HG02571 (cell line): ENCODE data around the gene NEMP1.

ENCODE experiments used
- ATAC-seq: cut with Tn5 transposase; IDR thresholded peaks from one replicate; pipeline ENCODE4 v1.9.1; 2021; ENCODE audit warnings: mild to moderate bottlenecking, moderate library complexity; ENCODE audit not compliant: unreplicated experiment

The NEMP1 gene

DNA sequence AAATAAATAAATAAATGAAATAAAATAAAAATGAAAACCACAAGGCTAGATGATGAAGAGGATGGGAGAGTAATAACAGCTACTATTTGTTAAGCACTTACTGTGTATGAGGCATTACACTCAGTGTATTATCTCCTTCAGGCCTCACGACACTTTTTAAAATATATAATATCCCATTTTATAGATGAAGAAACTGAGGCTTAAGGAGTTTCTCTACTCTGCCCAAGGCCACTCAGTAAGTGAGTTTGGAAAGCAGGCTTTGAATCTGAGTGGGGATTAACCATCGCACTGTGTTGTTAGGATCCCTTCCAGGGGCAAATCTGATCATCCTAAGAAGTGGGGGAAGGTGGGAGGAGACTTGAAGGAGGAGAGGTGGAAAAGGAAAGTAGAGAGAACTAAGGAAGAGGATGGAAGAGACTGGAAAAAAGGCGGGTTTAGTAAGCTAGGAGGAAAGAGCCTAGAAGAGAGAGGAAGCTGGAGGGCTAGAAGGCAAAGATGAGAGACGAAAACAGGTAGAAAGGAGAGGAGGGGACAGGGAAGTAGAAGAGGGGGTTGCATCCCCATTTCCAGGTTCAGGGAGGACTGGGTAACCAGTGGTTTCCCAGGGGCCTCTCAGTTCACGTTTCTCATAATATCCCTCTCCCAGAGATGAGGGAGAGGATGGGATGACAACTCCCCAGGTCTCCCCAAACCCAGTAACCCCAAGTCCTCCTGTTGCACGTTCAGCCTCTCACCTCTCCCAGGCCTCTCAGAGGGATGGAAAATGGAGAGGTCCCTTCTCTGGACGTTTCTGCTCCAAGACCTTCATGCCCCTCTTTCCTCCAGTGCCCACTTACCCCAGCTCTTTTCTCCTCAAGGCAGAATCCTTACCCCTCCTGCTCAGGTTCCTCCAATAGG lies 30.9 kb upstream of the NEMP1 start:
- ATAC-seq = no peak

DNA sequence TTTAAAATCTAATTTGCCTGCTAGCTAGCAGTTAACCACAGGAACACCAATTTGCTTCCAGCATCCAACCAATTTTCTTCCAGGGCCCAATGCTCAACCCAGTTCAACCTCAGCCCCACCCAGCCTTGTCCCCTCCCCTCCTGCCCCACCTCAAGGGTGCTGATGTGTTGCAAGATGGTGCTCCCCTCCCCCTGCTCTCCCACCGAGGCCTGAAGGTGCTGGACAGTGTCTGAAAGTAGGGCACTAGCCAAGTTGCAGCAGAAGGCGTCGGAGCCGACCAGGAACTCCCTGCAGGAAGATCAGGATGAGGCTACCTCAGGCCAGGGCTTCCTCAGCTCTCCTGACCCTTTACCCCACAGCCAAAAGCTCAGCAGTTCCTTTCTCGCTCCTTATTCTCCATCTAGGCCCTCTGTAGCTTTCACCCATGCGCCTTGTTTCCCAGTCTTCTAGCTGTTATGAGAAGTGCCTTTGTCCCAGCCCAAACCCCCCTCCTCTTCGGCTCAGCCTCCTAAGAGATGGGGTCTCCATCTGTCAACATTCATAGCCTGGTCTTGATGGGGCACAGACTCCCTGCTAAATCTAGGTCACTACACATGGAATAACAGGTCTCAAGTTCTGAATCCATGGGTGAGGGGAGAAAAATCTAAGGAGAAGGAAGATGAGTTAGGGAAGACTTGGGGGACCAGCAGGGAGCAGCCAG lies 29.0 kb upstream of the NEMP1 start:
- no peak for ATAC-seq

GRCh38 chr12:57106021-57106708 lies 27.6 kb upstream of the NEMP1 start:
- ATAC-seq = no peak

DNA sequence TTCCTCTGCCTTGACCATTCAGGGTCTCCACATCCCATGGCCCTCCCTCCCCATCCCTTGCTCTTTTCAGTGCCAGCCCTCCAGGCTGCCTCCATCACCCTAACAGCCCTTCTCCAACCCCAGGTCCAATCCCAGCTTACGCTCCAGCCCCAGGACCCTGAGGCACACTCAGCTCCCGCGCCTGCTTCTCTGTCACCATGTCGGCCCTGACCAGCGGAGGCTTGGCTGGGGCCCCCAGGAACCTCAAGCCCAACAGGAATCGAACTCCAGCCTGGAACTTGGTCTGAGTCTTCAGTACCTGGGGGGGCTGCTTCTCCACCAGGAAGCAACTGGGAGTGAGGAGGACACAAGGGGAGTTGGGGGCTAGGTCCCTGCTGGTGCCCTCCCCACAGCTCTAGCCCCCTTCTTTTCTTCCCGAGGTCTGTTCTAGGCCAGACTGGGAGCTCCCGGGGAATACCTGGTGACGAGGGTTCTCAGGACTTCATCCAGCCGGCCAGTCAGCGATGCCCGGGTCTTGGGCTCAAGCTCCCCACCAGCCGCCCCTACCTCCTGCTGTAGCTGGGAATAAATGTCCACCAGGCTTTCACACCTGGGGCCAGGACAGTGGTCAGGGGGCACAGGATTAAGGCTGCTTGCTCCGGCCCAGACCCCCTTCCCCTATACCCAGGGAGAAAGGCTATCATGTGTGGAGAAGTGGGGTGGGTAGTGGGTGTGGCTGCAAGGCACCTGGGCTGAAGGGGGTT lies 26.6 kb upstream of the NEMP1 start:
- ATAC-seq = no peak

GRCh38 chr12:57104292-57104910 lies 25.8 kb upstream of the NEMP1 start:
- no peak for ATAC-seq

DNA sequence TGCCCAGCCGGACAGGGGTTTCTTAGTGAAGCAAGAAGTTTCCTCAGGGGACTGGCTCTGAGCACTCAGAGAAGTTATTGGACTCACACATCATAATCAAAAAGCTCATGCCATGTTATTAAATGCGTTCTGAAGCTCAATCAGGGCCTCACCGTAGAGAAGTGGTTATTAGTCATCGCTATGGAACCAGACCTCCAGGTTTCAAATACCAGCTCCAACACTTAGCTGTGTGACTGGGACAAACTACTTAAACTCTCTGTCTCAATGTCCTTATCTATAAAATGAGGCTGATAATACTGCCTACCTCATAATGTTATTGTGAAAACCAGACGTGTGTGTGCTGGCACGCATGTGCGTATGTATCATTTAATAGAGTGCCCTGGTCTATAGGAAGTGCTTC lies 25.3 kb upstream of the NEMP1 start:
- no peak for ATAC-seq

GRCh38 chr12:57101892-57102695 lies 23.5 kb upstream of the NEMP1 start:
- ATAC-seq = no peak

DNA sequence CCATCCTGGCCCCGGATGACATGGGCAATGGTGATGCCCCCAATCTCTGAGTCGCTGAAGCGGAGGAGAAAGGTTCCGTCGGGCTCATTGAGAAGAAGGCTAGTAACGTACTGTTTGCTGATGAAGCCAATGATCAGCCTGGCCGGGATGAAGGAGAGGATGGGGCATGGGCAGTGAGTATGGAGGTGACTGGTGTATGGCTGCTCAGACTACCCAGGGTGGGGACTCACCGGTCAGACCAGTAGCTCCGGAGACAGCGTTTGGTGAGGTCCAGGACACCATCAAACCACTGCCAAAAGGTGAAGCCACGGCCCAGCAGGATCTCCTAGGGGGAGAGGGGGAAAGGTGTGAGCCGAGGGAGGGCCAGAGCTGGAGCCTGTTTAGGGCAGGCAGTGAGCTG lies 21.2 kb upstream of the NEMP1 start:
- ATAC-seq = no peak

DNA sequence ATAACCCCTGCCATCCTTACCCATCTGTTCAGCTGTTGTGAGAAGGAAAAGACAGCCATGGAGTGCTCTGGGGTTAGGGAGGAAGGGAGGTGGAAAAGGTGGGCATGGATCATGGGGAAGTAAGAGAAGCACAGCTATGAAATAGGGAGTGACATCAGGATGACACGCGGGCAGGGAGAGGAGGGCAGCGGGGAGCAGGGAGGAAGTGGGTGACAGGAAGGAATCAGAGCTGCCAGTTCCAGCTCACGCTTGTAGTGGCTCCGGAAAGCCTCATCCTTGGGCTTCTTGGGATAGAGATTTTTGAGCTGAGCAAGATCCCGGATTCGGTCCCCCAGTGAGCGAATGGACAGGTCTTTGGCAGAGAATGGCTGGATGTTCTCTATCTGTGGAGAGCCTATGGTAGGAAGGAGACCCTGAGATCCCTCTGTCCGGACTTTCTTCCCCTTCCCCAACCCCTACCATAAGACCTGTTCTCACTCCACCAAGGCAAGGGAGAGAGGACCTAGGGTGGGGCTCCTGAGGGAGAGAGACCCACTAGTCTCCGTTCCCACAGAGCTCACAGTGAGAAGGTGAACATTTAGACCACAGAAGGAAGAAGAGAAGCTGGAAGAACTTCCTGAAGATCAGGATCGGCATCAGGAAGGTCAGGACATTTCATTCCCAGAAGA lies 20.6 kb upstream of the NEMP1 start:
- ATAC-seq = no peak

GRCh38 chr12:57098546-57098945 lies 20.0 kb upstream of the NEMP1 start:
- ATAC-seq = no peak

DNA sequence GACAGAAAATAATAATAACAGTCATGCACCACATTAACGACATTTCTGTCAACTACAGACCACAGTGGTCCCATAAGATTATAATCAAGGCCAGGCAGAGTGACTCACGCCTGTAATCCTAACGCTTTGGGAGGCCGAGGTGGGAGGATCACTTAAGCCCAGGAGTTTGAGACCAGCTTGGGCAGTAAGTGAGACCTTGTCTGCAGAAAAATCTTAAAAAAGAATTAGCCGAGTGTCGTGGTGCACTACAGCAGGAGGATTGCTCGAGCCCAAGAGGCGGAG lies 18.9 kb upstream of the NEMP1 start:
- no peak for ATAC-seq

GRCh38 chr12:57096748-57097553 lies 18.4 kb upstream of the NEMP1 start:
- no peak for ATAC-seq

DNA sequence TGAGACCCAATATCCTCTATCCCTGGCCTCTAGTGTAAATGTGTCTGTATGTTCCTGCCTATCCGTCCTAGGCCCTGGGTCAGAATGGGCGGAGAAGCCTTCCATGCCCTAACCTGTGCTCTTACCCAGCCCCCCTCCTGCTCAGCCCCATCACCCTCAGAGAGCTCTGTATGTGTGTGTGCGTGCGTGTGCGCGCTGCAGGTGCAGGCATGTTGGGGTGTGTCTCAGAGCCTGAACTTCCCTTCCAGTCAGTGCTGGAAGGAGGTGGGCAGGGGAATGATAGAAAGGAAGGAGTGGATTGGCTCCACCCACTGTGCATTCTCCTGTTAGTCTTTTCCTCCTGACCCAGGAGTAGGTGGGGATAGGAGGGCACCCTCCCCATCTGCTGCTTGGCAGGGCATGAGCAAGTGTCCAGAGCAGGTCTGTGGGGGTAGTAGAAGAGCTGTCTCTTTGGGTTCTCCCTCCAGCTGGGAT lies 17.5 kb upstream of the NEMP1 start:
- no peak for ATAC-seq

DNA sequence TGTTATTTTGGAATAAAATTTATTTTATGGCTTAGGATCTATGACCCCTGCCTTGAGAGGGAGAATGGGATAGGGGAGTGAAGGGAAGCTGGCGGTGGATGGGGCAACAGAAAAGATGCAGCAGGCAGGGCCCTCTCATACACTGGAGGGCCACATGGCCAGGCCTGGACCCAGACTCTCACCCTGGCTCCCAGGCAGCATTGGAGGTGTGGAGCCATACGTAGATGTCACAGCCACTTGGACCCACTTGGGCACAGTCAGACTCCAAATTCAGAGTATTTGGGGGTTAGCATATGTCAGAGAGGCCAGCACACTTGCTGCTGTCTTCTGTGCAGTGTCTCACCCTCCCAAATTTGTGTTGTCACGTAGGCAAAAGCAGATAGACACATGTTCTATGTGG lies 16.8 kb upstream of the NEMP1 start:
- no peak for ATAC-seq

DNA sequence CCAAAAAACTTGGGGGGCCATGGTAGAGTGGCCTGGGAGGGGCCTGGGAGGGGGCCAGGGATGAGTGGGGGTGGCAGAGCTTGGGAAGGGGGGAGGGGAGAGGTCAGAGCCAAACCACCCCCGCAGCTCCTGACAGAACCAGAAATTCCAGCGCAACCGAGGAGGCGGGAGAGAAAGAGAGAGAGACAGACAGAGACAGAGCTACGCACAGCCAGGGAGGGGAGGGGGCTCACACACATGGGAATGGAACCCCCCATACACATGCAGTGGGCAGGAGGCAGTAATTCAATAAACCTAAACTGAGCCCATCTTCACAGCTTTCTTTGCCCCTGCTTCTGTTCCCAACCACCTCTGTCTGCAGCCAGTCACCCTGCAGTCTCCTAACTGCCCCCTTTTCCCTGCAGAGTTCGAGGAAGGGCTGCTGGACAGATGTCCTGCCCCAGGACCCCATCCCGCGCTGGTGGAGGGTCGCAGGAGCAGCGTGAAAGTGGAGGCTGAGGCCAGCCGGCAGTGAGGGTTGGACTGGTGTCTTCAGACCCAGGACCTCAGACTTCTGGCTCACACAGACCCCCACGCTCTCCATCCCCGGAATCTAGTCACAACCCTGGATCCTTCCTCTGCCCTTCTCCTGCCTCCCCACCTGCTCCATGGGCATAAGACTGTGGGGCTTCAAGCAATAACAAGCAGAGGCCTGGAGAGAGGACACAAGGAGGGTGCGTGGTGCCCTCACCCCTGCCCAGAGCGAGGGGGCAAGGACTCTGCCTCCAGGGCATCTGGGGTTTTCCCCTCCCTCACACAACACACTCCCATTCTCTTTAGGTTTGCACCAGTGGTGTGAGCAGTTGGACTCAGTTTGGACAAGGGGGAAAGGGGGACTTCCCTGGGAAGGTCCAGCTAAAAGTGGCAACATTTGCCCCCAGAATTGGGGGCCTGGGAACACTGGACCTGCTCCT lies 15.9 kb upstream of the NEMP1 start:
- ATAC-seq = no peak

- no peak for ATAC-seq
Measured at GRCh38 chr12:57093415-57094207, 15.0 kb upstream of the NEMP1 start.
